ENCODE measurements around the gene MBNL2. TPM values are rescaled to one million over a fixed set of nuclear protein-coding genes. Genes with fewer than 3 reads are reported as not detected.

The MBNL2 gene
- total RNA-seq, 2 experiments from 2014 or later, result 15.8 to 16.1 TPM

DNA sequence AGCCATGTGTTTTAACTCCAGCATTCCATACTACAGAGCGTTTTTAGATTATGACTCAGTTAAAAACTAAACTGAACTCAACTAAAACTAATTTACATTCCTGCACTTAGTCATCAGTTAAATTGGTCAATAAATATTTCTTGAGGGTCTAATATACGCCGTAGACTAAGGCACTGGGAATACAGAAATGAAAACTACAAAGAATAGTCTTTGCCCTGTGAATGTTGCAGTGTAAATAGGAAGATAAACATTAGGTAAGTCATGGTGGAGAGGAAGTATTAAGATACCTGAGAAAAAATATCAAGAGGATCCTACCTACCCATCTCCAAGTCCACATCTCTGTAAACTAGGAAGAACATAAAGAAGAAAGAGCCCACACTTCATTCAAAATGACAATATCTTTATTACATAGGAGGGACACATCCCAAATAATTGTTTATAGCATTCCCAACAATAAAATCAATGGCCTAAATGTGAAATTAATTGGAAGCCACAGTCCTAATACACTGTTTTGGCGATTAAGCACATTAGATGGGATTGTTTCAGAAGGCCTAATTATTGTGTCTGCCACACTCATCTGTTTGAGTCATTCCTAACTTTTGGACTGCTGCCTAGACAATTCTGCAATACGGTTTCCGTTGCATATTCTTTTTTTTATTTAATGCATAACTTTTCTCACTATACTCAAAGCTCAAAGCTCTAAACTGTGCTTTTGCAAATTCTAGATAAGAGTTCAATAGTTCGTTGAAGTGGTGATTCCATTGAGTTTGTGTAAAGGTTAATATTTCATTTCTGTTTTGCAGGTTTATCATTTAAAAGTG, 52.9 kb downstream of the MBNL2 start:
- peaks cover 25% of the 10 kb centered on the region for H3K36me3 Mint-ChIP-seq (ENCODE audit: low read depth)
- no peak overlapping the region for H3K27ac Mint-ChIP-seq
- H3K4me3 Mint-ChIP-seq, result no peak overlapping the region
- ATAC-seq (no peak), DNase-seq (no peak)
- POLR2A ChIA-PET, result no interaction called here
- no peaks in the 10 kb centered on the region for H3K9me3 Mint-ChIP-seq
- intact Hi-C loops (cut with micrococcal nuclease), result no loop called here
- H3K4me1 Mint-ChIP-seq (ENCODE audit: low read depth), result peaks cover 42% of the 10 kb centered on the region
- TF ChIP-seq, protein P1, sequence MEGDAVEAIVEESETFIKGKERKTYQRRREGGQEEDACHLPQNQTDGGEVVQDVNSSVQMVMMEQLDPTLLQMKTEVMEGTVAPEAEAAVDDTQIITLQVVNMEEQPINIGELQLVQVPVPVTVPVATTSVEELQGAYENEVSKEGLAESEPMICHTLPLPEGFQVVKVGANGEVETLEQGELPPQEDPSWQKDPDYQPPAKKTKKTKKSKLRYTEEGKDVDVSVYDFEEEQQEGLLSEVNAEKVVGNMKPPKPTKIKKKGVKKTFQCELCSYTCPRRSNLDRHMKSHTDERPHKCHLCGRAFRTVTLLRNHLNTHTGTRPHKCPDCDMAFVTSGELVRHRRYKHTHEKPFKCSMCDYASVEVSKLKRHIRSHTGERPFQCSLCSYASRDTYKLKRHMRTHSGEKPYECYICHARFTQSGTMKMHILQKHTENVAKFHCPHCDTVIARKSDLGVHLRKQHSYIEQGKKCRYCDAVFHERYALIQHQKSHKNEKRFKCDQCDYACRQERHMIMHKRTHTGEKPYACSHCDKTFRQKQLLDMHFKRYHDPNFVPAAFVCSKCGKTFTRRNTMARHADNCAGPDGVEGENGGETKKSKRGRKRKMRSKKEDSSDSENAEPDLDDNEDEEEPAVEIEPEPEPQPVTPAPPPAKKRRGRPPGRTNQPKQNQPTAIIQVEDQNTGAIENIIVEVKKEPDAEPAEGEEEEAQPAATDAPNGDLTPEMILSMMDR (IDR thresholded peaks at IDR 0.05), result no peak
- no peaks in the 10 kb centered on the region for H3K27me3 Mint-ChIP-seq
- CTCF ChIA-PET, result no interaction called here

DNA sequence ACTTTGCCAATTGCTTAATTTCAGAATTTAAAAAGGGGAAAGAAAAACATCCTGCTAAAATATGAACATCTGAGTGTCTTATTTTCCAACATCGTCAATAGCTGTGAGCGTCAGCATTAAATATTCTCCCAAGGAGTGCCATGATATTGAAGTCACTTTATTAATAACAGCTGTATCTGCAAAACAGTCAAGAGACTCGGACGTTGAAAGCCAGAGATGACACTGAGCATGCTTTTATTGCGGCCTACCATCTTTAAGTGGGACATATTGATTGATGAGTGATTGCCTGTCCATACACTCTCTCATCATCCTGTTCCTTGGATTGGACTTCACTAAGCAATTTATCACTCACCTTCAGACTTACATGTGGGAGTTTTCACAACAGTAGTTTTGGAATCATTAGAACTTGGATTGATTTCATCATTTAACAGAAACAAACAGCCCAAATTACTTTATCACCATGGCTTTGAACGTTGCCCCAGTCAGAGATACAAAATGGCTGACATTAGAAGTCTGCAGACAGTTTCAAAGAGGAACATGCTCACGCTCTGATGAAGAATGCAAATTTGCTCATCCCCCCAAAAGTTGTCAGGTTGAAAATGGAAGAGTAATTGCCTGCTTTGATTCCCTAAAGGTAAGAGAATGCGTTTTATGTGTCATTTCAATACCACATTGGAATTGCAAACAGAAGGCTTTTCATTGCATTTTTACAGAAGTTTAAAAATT, 53.8 kb downstream of the MBNL2 start:
- TF ChIP-seq, protein P1 (IDR thresholded peaks at IDR 0.05), result no peak
- ChIA-PET CTCF (interaction anchor here (1.4 kb wide), 1 partner anchor 8 kb away, joined by 4 read pairs; no protein-coding TSS in a partner anchor), POLR2A (no interaction called here)
- Mint-ChIP-seq H3K4me1 (ENCODE audit: low read depth) (peaks cover 48% of the 10 kb centered on the region), H3K27ac (no peak overlapping the region), H3K9me3 (no peaks in the 10 kb centered on the region), H3K36me3 (ENCODE audit: low read depth) (peaks cover 30% of the 10 kb centered on the region), H3K4me3 (no peak overlapping the region), H3K27me3 (no peaks in the 10 kb centered on the region)
- ATAC-seq, result no peak
- no peak for DNase-seq
- intact Hi-C loops (cut with micrococcal nuclease), result no loop called here

DNA sequence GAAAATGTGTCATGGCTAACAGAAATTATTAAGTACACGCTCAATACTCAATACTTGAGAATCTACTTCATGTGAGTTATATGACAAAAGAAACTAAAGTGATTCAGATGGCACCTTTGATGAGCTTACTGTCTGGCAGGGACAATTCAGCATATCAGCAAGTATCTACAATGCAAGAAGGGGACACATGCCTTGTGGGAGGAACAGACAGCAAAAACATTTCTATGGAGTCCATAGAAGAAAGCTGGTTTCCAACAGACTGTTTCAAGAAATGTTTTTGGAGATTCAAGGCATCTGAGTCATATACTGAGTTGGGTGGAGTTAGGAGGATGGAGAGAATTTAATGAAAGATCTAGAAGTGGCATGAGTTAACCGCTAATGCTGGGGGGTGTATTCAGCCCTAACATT, 54.7 kb downstream of the MBNL2 start:
- intact Hi-C loops (cut with micrococcal nuclease), result no loop called here
- Mint-ChIP-seq H3K4me3 (no peak overlapping the region), H3K9me3 (no peaks in the 10 kb centered on the region), H3K27me3 (no peaks in the 10 kb centered on the region), H3K4me1 (ENCODE audit: low read depth) (peaks cover 47% of the 10 kb centered on the region), H3K27ac (no peak overlapping the region), H3K36me3 (ENCODE audit: low read depth) (peaks cover 26% of the 10 kb centered on the region)
- ChIA-PET POLR2A (no interaction called here), CTCF (interaction anchor here (1.4 kb wide), 1 partner anchor 8 kb away, joined by 4 read pairs; no protein-coding TSS in a partner anchor)
- DNase-seq (no peak), ATAC-seq (peak; percentile 42)
- TF ChIP-seq, protein P1 (IDR thresholded peaks at IDR 0.05), result no peak

DNA sequence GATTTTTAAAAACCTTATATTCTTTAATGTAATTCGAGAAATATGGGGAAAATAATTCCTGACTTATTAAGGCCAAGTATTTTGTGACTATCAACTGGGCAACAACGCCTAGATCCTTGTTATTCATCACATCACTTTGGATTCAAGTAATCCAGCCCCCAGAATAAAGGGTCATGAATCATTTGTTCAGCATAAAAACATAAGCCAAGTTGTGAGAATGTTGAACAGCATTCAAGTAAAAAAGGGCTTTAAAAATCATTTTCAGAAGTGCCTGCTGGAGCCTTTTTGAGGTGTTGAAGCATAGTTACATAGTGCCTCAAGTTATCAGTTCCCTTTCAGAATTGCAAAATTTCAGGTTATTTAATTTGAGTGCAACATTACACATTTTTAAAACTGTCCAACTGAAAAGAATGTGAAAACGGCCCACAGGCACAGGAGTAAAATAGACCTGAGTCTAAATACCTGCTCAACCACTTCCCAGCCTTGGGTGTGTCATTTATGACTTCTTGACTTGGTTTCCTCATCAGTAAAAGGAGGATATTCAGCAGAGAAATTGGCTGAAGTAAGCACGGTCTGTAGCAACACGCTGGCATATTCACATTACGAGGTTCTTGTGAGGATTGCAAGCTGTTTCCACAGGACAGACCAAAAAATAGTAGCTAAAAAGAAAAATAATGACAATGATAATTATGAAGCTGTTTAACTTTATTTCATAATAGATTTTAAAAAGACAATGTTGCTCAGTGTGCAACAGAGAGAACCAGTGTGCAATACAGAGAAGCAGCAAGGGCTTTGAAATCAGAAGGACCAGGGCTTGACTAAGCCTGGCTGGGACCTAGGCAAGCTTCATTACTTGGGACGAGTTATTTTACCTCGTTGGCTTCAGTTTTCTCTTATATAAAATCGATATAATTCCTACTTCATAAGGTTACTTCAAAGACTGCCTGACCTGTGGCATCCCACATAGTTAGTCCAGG, 56.6 kb downstream of the MBNL2 start:
- Mint-ChIP-seq H3K4me1 (ENCODE audit: low read depth) (peaks cover 51% of the 10 kb centered on the region), H3K9me3 (no peaks in the 10 kb centered on the region), H3K36me3 (ENCODE audit: low read depth) (peaks cover 29% of the 10 kb centered on the region), H3K27me3 (no peaks in the 10 kb centered on the region), H3K4me3 (no peak overlapping the region), H3K27ac (no peak overlapping the region)
- intact Hi-C loops (cut with micrococcal nuclease), result no loop called here
- DNase-seq (no peak), ATAC-seq (no peak)
- ChIA-PET CTCF (no interaction called here), POLR2A (no interaction called here)
- TF ChIP-seq, protein P1 (IDR thresholded peaks at IDR 0.05), result no peak
